ENCODE results near the gene SAC3D1. TPM values are rescaled to one million over a fixed set of nuclear protein-coding genes. Genes with fewer than 3 reads are reported as not detected.

SAC3D1 gene
- total and polyA plus RNA-seq, 2 of the 8 experiments (the other 6 are each of a cell fraction or from before 2014, with no cell fraction given) = 19.4 to 25.8 TPM

- H2BK12ac ChIP-seq (ENCODE audit: low read depth, low read length) = no peak overlapping the region
- H3K79me1 ChIP-seq (ENCODE audit: low read depth, low read length) = peaks cover 8% of the 10 kb centered on the region; the same call in 1 of the 2 replicates
- no peak overlapping the region for H3K56ac ChIP-seq (replicated peaks; ENCODE audit: insufficient read length, low read depth, low read length)
- H4K91ac ChIP-seq (replicated peaks; ENCODE audit: insufficient read length, low read length) = no peak overlapping the region
- H2BK120ac ChIP-seq (replicated peaks; ENCODE audit: low read depth, low read length) = no peak overlapping the region
- 91% methylated on average over 4 of the region's 4 CpGs; no CpG with 5 or more reads in 1 of the 2 experiments for WGBS, 2 experiments (ENCODE audit: extremely low coverage in 1 of 2, insufficient coverage in 1 of 2, insufficient read length in 1 of 2, insufficient replicate concordance in 2 of 2, low coverage in 1 of 2, low lambda C conversion rate in 2 of 2, missing lambda C conversion rate in 1 of 2)
- no peak overlapping the region for H2BK15ac ChIP-seq (ENCODE audit: low read length)
- H3K4me3 ChIP-seq (ENCODE audit: extremely low read depth in 1 of 4, insufficient read depth in 2 of 4, low read depth in 3 of 4, low read length in 4 of 4) = no peak overlapping the region
- no peaks in the 10 kb centered on the region; a peak in 1 of 7 replicates for H3K4me1 ChIP-seq (replicated peaks in 1 of 4; ENCODE audit: control insufficient read depth in 3 of 4, insufficient read depth in 4 of 4, low read length in 3 of 4)
- H3K18ac ChIP-seq (ENCODE audit: extremely low read depth, low read length) = no peak overlapping the region
- no peak overlapping the region for H4K5ac ChIP-seq (ENCODE audit: insufficient read length, low read depth, low read length)
- FAIRE-seq (no peak), DNase-seq (ENCODE audit: low read depth in 1 of 2, low spot score in 2 of 2) (no peak)
- peaks cover 6 to 11% of the 10 kb centered on the region in 2 experiments for H4K20me1 ChIP-seq (replicated peaks in 1 of 2; ENCODE audit: control insufficient read depth in 1 of 2, insufficient read depth in 2 of 2, low read length in 2 of 2)
- ChIA-PET CTCF (ENCODE audit: partially characterized antibody) (interaction anchor here (0.6 to 4.7 kb wide), 18 partner anchors 11 to 650 kb away, joined by 3 to 28 read pairs (median 4); partner anchors contain the start of genes ARL2, CAPN1, NAALADL1 and SAC3D1), POLR2A (ENCODE audit: partially characterized antibody) (interaction anchor here (1.5 to 21.6 kb wide), 8 partner anchors 8 to 315 kb away, joined by 3 to 230 read pairs (median 13); partner anchors contain the start of genes NAALADL1 and VPS51)
- no peaks in the 10 kb centered on the region for H3K9me3 ChIP-seq (ENCODE audit: insufficient read depth in 2 of 2, low read depth in 1 of 2, low read length in 1 of 2)
- H3K79me2 ChIP-seq (ENCODE audit: control insufficient read depth in 1 of 2, insufficient read depth in 2 of 2, low read length in 2 of 2) = peaks cover 0 to 30% of the 10 kb centered on the region in 2 experiments; a peak in 3 of 4 replicates
- H3K27me3 ChIP-seq (replicated peaks in 1 of 4; ENCODE audit: control insufficient read depth in 3 of 4, extremely low read depth in 1 of 4, insufficient read depth in 3 of 4, low read length in 3 of 4) = no peaks in the 10 kb centered on the region
- no peaks in the 10 kb centered on the region for H3K23me2 ChIP-seq (ENCODE audit: low read depth, low read length)
- no peak overlapping the region for H3K27ac ChIP-seq (ENCODE audit: low read depth, low read length)
- no peak overlapping the region for H3K23ac ChIP-seq (ENCODE audit: insufficient read length)
- no peak overlapping the region for H4K8ac ChIP-seq (ENCODE audit: extremely low read depth, insufficient read depth, low read length)
- no peak overlapping the region for H2BK5ac ChIP-seq (ENCODE audit: low read depth, low read length)
- H3K4ac ChIP-seq (replicated peaks; ENCODE audit: insufficient read length, low read depth, low read length) = no peak overlapping the region
- H2AFZ ChIP-seq (ENCODE audit: low read length) = no peak overlapping the region
- no peak overlapping the region for H3K9ac ChIP-seq (replicated peaks in 1 of 4; ENCODE audit: extremely low read depth in 1 of 4, low read depth in 3 of 4, low read length in 3 of 4)
- H3K36me3 ChIP-seq (ENCODE audit: control insufficient read depth in 2 of 4, insufficient read depth in 4 of 4, low read length in 3 of 4) = peaks cover 20 to 41% (median 36%) of the 10 kb centered on the region in 4 experiments
- H2BK20ac ChIP-seq (ENCODE audit: low read length) = no peak overlapping the region
- no peak overlapping the region for H3K4me2 ChIP-seq (ENCODE audit: insufficient read depth in 1 of 2, low read depth in 2 of 2, low read length in 2 of 2)
- no peak overlapping the region for H3K14ac ChIP-seq (ENCODE audit: insufficient read length)
- H2AK5ac ChIP-seq (ENCODE audit: low read depth, low read length) = no peak overlapping the region
- TF ChIP-seq RAD21 (IDR thresholded peaks at IDR 0.05 in 1 of 2, conservative IDR thresholded peaks at IDR 0.05 in 1 of 2; ENCODE audit: low read depth in 2 of 2, low read length in 2 of 2) (no peak), CREB1 (IDR thresholded peaks at IDR 0.05) (no peak), FOSL1 (IDR thresholded peaks at IDR 0.05; ENCODE audit: insufficient read depth, low read depth, low read length) (no peak), CEBPB (IDR thresholded peaks at IDR 0.05; ENCODE audit: low read depth, low read length) (no peak), TAF7 (optimal IDR thresholded peaks at IDR 0.05; ENCODE audit: borderline replicate concordance, low read depth, low read length) (no peak), USF2 (IDR thresholded peaks at IDR 0.05; ENCODE audit: low read length) (no peak), JUND (IDR thresholded peaks at IDR 0.05; ENCODE audit: low read length) (no peak), HDAC6 (IDR thresholded peaks at IDR 0.05; ENCODE audit: low read depth, low read length) (no peak), SIRT6 (IDR thresholded peaks at IDR 0.05; ENCODE audit: low read length) (no peak), CTCF (IDR thresholded peaks at IDR 0.05; ENCODE audit: control extremely low read depth in 1 of 3, insufficient read depth in 1 of 3, low read depth in 1 of 3, low read length in 3 of 3) (no peak)
These were observed 36.4 kb downstream of the SAC3D1 start for GRCh38 chr11:65077451-65077850.
